NT2/D1 (cell line): ENCODE results near the gene COX4I1.

Experiments
- SUZ12 ChIP-seq: IDR thresholded peaks from 2 replicates; pipeline ENCODE4 v1.6.1; 2011; ENCODE audit not compliant: insufficient read length, insufficient read depth; ENCODE audit errors: extremely low read depth
- YY1 ChIP-seq: IDR thresholded peaks from 2 replicates; pipeline ENCODE4 v1.6.1; 2011; ENCODE audit not compliant: insufficient read length, insufficient read depth
- ZNF274 ChIP-seq: IDR thresholded peaks from 2 replicates; pipeline ENCODE4 v1.6.1; 2011; ENCODE audit warnings: mild to moderate bottlenecking, low read depth, low read length

GRCh38 chr16:85853547-85854545, 54.4 kb downstream of the COX4I1 start:
- no peak for TF ChIP-seq SUZ12
- no peak for TF ChIP-seq ZNF274
- no peak for TF ChIP-seq YY1
